Stimulated activated CD8-positive, alpha-beta memory T cell treated with anti-CD3 and anti-CD28 coated beads, Interleukin-15, amount 100 ng/mL, for 1 hour (primary cell): ENCODE results near the gene MYH10.

Experiments
- DNase-seq: peaks from one replicate; pipeline ENCODE4 v3.0.0-alpha.2; 2020; ENCODE audit warnings: low read depth

The MYH10 gene

DNA sequence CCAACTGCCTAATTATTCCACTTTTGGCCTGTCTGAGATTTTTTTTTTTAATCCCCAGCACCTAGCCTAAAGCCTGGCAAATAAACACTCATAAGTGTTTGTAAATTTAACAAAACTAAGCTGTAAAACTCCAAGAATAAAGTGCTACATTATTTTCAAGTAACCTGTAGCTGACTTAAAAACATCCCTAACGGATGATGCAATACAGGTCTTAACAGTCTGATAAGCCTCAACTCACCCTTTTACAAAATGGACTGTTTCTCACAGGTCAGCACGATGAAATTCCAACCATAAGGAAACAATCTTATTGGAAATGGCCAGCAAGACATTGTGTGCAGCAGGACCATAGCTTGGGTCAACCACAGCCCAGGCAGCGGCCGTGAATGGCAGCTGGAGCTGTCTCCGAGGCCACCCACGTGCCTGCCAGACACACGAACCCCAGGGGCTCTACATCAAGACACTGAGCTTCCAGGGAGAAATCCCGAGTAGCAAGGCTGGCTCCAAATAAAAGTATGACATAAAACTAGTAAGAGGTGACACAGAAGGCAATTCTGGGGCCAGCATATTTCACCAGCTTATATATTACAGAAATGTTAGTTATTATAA, 135.9 kb downstream of the MYH10 start:
- DNase-seq: no peak

GRCh38 chr17:8494021-8494420, 136.5 kb downstream of the MYH10 start:
- DNase-seq: no peak

DNA sequence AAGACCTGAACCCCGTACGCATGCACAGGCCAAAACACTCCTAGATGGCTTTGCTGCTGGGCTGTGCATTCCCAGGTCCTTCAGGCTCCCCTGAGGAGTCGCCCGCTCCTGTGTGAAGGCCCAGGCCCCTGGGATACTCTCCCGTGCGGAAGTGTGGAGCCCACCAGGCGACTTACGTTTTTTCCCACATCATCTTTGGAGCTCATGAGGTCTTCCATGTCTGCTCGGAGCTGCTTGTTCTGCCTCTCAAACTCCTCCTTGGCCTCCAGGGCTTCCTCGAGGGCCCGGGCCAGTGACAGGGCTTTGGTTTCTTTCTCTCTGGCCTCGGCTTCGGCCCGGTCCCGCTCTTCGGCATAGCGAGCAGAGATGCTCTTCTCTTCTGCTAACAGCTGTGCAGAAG, 138.4 kb downstream of the MYH10 start:
- DNase-seq: no peak

DNA sequence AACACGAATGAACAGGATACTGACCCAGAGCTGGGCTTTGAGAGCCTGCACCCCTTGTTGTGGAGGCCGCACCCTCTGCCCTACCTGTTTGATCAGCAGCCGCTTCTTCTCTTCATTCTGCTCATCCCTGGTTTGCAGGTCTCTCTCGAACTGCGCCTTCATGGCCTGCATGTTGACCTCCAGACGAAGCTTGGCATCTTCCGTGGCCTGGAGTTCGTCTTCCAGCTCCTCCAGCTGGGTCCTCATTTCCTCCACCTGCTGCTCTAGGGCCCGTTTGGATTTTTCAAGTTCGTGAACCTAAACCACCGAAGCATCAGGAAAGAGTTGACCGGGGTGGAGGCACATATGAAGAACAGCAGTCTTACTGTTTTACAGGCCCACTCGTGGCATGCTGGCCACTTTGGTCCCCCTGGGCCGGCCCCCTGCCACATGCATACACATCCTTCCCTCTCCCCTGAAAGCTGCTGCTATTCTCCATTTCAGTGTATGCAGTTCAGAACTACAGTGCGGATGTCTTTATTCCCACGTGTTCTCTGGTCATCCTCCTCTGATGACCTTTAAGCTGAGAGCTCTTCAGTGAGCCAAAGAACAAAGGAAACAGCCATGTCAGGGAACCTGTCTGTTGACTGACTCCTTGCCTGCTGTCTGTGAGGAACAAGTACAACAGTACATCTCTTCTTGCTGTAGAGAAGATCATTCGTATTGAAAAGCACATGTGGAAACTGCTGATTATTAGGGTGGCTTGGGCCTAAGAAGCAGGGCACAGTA, 140.1 kb downstream of the MYH10 start:
- DNase-seq: no peak

DNA sequence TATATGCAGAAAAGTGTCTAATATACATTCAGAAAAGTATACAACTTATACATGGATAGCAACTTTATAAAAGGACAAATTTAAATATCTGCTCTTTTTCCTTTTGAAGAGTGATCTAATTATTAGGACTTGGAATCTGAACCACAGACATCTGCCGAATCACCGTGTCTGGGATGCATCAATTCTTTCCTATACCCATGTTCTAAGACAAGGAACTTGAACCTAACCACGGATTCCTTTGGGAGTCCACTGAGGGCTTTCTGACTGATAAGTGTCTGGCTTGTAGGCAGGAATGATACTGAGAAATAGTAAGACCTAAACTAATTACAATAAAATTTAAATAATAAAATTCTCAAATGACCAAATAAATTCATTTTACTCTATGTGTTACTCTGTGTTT, 140.7 kb downstream of the MYH10 start:
- DNase-seq: no peak

- no peak for DNase-seq
Measured at GRCh38 chr17:8488901-8489300, 141.6 kb downstream of the MYH10 start.

DNA sequence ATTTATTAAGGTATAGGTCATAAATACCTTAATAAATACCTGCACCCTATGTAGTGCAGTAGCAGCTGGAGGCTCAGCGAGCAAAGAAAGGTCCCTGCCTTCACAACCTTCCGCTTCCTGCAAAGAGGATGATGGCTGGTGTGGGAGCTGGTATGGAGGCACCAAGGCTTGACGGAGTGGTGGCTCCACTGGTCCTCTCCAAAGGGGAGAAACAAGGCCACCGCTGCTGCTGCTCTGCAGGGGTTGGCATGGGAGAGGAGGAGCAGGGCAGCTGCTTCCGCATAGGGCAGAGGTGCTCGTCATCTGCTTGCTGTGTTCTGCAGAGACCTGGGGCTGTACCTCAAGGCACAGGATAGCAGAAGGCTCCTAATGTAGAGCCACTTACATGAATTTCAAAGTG, 142.0 kb downstream of the MYH10 start:
- no peak for DNase-seq

DNA sequence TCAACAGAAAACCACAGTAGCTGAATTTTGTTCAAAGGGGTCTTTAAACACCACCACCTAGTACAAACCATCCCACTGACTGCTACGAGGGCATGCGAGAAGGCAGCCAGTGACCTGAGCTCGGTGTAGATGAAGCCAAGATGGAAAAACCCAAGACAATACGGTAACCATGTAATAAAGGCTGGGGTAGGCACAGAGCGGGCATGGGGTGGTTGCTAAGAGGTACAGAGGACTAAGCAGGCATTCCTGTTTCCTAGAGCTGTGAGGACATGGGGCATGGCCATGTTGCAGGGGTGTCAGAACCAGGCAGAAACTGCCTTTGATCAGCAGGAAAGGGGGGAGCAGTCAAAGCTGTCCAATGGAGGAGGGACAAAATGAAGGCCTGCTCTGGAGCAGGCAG, 142.8 kb downstream of the MYH10 start:
- no peak for DNase-seq

DNA sequence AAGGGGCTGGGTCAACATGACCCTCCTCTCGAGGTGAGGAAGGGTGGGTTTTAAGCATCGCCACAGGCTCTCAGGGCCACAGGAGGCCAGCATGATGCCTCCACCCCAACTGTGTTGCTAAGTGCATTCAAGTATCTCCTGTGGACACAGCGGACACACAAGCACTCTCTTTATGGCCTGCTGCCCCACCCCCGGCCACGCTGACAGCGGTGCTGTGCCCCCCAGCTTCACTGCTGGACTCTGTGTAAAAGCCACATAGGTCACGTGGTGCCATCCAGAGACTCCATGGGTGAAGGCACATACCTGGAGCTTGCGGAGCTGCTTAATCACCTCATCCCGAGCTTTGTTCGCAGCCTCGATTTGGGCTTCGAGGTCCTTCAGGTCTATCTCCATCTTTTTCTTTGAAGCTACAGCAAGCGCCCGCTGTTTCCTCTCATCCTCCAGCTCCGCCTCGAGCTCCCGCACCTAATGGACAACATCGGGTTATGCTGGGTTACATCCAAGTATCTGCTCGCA, 143.3 kb downstream of the MYH10 start:
- no peak for DNase-seq

DNA sequence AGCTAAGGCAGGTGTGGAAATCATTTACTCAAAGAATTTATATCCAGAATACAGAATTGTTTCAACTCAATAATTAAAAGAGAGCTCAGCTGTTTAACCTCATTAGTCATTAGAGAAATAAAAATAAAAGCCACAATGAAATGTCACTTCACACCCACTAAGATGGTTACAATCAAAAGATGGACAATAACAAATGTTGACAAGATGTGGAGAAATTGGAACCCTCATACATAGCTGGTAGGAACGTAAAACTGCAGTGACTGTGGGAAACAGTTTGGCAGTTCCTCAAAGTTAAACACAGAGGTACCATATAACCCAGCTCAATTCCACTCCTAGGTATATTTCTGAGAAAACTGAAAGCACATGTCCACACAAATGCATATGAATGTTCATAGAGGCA, 145.0 kb downstream of the MYH10 start:
- DNase-seq: no peak

GRCh38 chr17:8484465-8484864, 146.1 kb downstream of the MYH10 start:
- no peak for DNase-seq

DNA sequence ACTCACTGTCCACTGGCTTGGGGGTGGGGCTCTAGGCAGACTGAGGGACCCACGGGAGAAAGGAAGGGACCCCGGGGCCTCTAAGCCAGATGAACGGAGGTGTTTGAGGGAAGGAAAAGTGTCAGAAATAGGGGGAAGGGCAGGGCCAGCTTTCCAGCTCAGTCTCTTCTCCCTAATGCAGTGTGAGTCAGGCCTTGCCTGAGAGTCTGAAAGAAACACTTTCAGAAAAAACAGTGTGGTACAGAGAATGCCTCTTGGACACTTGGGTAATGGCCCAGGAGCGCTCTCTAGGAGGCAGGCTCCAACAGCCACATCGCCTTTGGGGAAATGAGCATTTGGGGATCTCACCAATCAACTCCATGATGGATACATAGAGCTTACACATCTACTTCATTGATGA, 148.0 kb downstream of the MYH10 start:
- DNase-seq: no peak

DNA sequence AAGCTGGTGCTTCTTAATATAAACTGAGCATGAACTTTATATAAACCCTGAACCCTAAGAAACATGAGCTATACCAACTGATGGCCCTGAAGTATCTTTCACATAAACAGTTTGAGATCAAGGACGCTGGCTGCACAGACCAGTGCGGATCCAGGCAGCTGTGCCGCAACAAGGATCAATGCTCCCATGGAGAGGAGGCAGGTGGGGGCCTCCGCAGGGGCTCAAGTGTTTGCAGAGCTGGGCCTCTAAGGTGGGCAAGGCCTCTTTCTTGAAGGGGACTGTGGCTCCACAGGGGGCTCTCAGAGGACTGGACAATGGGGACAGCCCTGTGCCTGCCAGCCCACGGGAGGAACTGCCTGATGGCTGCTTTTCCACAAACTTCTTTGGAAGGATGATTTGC, 148.8 kb downstream of the MYH10 start:
- no peak for DNase-seq

DNA sequence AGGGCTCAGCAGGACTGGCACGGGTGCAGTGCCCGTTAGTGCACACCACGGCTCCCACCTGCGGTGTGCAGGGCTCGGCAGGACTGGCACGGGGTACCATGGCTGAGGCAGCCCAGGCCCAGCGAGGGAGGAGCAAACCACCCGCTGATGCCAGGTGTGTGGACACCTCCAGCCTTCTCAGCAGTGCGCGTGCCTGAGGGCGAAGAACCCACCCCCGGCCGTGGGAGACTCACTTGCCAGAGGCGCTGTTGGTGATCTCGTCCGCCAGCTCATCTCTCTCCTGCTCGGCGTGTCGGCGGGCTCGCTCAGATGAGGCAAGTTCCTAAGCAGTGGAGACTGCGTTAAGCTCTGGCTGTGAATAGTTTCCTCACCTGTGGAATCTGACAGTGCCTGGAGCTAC, 149.4 kb downstream of the MYH10 start:
- DNase-seq: no peak

- DNase-seq: no peak
Measured at GRCh38 chr17:8480011-8480976, 150.2 kb downstream of the MYH10 start.

DNA sequence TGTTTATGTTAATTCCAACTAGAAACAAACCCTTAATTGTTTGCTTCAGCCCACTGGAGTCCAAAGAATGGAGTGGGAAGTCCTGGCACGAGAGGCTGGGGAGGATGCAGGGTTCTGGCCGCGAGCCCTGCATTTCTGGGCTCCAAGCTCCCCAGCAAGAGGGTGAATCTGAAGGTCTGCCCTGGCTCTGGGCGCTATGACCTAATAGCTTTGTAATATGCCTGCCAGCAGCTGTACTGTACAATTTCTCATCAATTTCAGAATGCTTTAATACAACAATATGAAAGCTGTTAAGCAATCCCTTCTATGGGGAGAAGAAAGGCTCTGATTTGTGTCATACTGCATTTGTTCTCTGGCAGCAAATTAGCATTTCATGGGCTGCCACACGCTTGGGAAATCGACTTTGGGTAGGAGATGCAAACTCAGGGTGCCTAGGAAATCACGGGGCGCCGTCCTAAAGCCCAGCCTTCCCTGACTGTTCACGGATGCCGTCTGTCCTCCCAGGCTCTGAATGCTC, 151.0 kb downstream of the MYH10 start:
- no peak for DNase-seq

DNA sequence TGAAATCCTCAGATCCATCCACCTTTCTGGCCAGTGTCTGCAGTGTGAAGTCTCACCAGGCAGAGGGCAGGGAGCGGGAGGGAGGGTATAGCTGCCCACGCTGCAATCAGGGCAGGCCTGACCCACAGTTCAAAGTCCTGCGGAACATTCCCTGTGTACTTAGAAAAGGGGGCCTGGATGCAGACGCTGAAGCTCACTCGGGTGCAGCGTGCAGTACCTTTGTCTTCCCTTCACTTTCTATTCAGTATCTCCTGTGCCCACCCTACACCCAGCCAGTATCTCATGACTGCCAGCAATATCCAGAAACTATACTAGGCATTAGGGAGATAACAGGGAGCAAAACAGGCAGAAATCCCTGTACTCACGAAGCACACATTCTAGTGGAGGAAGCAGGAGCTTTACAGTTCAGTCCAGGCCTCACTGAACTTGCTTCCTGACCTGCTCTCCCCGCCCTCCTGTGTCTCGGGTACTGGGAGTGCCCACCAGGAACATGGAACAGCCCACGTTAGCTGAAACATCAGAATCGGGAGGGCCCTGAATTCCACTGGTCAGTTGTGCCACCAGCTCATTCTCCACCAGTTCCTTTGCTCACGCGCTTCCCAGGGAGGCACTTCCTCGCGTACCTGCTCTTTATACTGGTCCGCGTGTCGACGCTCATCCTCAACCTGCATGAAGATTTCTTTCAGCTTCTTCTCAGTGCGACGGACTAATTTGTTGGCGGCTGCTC, 152.6 kb downstream of the MYH10 start:
- no peak for DNase-seq

GRCh38 chr17:8477171-8477570, 153.4 kb downstream of the MYH10 start:
- DNase-seq: no peak

- no peak for DNase-seq
Measured at GRCh38 chr17:8476741-8477140, 153.8 kb downstream of the MYH10 start.

DNA sequence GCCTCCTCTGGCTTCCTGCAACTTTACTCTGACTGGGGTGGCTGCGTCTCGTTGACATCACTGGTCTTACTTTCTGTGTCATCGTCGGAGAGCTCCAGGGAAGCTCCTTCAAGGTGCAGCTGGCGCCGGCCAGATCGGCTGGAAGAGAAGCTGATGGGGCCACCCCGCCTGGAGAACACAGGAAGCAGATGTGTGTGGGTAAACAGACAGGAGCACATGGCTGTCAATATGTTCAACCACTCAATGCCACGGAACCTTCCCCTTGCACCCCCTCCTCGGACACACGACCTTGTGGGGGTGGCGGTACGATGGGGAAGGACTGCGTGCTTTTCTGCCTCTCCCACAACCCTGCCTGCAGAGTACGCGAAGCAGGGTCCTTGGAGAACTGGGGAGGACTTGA, 154.7 kb downstream of the MYH10 start:
- DNase-seq: no peak

GRCh38 chr17:8475227-8475626, 155.3 kb downstream of the MYH10 start:
- DNase-seq: no peak

GRCh38 chr17:8474826-8475225, 155.7 kb downstream of the MYH10 start:
- no peak for DNase-seq
